Activated CD4-positive, alpha-beta memory T cell treated with anti-CD3 and anti-CD28 coated beads, Interleukin-2, amount 10 ng/mL, durations not matched to agents 7 days and 5 days (primary cell): ENCODE results near the gene USP12. TPM values are rescaled to one million over a fixed set of nuclear protein-coding genes. Genes with fewer than 3 reads are reported as not detected.
"Not testable (repeated sequence)": the region's sequence is repeated elsewhere in the genome, so short reads cannot be mapped to it uniquely, and the experiment has no call there.

Experiments used
- CTCF ChIA-PET: fragments of 350-600 bp; sonication (Branson Sonifier 250); formaldehyde crosslinking; loops from one replicate; lab custom pipeline; 2021; ENCODE audit warnings: antibody characterized with exemption, inconsistent platforms; lab: Charles Lee
- POLR2A ChIA-PET: fragments of 350-600 bp; sonication (Branson Sonifier 250); formaldehyde crosslinking; loops from one replicate; lab custom pipeline; 2021; ENCODE audit warnings: antibody characterized with exemption; lab: Charles Lee
- DNase-seq: peaks from one replicate; pipeline ENCODE4 v3.0.0-alpha.2; 2020
- H3K27ac Mint-ChIP-seq: one replicate; pipeline ENCODE4 v1.8.0; 2021; ENCODE audit warnings: mild to moderate bottlenecking, mixed read lengths
- H3K27me3 Mint-ChIP-seq: one replicate; pipeline ENCODE4 v1.8.0; 2021; ENCODE audit warnings: mixed read lengths
- H3K36me3 Mint-ChIP-seq: one replicate; pipeline ENCODE4 v1.8.0; 2021; ENCODE audit warnings: low read depth, mixed read lengths
- H3K4me1 Mint-ChIP-seq: one replicate; pipeline ENCODE4 v1.8.0; 2021; ENCODE audit warnings: mixed read lengths
- H3K4me3 Mint-ChIP-seq: one replicate; pipeline ENCODE4 v1.8.0; 2021; ENCODE audit warnings: mild to moderate bottlenecking, mixed read lengths
- H3K9me3 Mint-ChIP-seq: one replicate; pipeline ENCODE4 v1.8.0; 2021; ENCODE audit warnings: mixed read lengths
- total RNA-seq, 2 experiments: library from RNA; stranded (reverse); gene quantifications; one replicate each; pipeline ENCODE4 v1.2.3, GENCODE V29; 2021

USP12 gene
- total RNA-seq, 2 experiments from 2014 or later = 22.5 to 23.5 TPM

- peaks cover 19% of the 10 kb centered on the region for H3K9me3 Mint-ChIP-seq
- POLR2A ChIA-PET, H3K4me3 Mint-ChIP-seq, CTCF ChIA-PET, H3K27me3 Mint-ChIP-seq, DNase-seq, H3K27ac Mint-ChIP-seq: not testable (repeated sequence)
- H3K4me1 Mint-ChIP-seq = peaks cover 27% of the 10 kb centered on the region
- peaks cover 55% of the 10 kb centered on the region for H3K36me3 Mint-ChIP-seq
These were observed 48.2 kb downstream of the USP12 start for GRCh38 chr13:27123445-27123844.

DNA sequence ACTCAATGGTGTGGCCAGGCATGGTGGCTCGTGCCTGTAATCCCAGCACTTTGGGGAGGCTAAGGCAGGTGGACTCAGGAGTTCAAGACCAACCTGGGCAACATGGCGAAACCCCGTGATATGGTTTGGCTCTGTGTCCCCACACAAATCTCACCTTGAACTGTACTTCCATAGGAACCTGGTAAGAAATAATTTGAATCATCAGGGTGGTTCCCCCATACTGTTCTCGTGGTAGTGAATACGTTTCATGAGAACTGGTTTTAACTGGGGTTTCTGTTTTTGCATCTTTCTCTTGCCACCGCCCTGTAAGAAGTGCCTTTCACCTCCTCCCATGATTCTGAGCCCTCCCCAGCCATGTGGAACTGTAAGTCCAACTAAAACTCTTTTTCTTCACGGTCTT, 49.6 kb downstream of the USP12 start:
- Mint-ChIP-seq H3K4me3 (no peak overlapping the region), H3K27me3 (no peaks in the 10 kb centered on the region), H3K9me3 (peaks cover 19% of the 10 kb centered on the region), H3K36me3 (peaks cover 61% of the 10 kb centered on the region), H3K27ac (no peak overlapping the region), H3K4me1 (peaks cover 20% of the 10 kb centered on the region)
- ChIA-PET CTCF (no interaction called here), POLR2A (interaction anchor here (0.7 kb wide), 1 partner anchor 556 kb away, joined by 4 read pairs; no protein-coding TSS in a partner anchor)
- no peak for DNase-seq

- Mint-ChIP-seq H3K27ac (no peak overlapping the region), H3K27me3 (no peaks in the 10 kb centered on the region), H3K36me3 (peaks cover 62% of the 10 kb centered on the region), H3K4me3 (no peak overlapping the region), H3K9me3 (peaks cover 19% of the 10 kb centered on the region), H3K4me1 (peaks cover 8% of the 10 kb centered on the region)
- no peak for DNase-seq
- ChIA-PET CTCF (no interaction called here), POLR2A (no interaction called here)
These were observed 50.8 kb downstream of the USP12 start for GRCh38 chr13:27120811-27121210.

DNA sequence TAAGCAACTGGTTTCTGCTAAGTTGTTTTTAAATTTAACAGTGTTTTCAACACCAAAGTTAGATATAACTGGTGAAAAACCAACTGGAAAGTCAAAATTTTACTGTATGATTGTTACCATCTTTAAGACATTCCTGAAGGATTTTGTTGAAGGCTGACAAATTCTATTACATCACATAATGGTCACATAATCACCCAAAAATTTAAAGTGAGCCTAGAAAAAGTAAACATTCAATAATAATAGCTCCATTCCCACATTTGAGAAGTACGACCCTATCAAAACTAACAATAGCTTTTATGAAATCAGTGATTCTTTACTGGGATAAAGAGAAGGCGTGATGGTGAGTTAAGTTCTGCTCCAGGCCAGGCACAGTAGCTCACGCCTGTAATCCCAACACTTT, 51.6 kb downstream of the USP12 start:
- H3K27me3 Mint-ChIP-seq = no peaks in the 10 kb centered on the region
- peaks cover 64% of the 10 kb centered on the region for H3K36me3 Mint-ChIP-seq
- H3K4me1 Mint-ChIP-seq = peaks cover 6% of the 10 kb centered on the region
- POLR2A ChIA-PET = no interaction called here
- H3K9me3 Mint-ChIP-seq = peaks cover 19% of the 10 kb centered on the region
- no peak for DNase-seq
- H3K4me3 Mint-ChIP-seq = no peak overlapping the region
- CTCF ChIA-PET = no interaction called here
- no peak overlapping the region for H3K27ac Mint-ChIP-seq

DNA sequence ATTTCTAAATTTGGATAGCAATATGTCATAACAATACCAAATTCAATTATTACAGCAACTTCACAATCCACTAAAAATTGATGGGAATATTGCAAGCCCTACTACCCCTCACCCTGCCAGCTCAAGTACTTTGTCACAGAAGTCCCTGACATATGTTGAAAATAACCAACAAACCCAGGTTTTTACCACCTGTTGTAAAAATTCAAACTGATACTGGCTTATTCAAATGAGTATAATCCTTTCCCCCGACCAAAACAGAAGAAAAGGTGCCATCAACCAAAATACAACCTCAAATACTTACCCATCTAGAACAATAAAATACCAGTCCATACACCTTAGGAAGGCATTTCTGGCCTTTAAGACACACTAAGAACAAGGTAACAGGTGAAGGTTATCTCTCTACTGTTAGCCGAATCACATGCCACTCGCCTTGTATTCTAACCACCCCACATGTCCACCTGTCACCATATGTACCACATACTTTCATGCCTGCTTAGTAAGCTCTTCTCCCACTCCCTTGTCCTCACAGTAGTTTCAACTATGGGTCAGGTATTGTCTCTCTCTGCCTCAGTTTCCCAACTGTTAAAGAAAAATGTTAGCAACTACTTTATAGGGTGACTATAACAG, 53.1 kb downstream of the USP12 start:
- ChIA-PET POLR2A (interaction anchor here (1.7 kb wide), 1 partner anchor 13 kb away, joined by 5 read pairs; no protein-coding TSS in a partner anchor), CTCF (no interaction called here)
- peaks cover 57% of the 10 kb centered on the region for H3K36me3 Mint-ChIP-seq
- peaks cover 8% of the 10 kb centered on the region for H3K4me1 Mint-ChIP-seq
- H3K9me3 Mint-ChIP-seq = peaks cover 11% of the 10 kb centered on the region
- H3K27me3 Mint-ChIP-seq = no peaks in the 10 kb centered on the region
- DNase-seq = no peak
- no peak overlapping the region for H3K4me3 Mint-ChIP-seq
- H3K27ac Mint-ChIP-seq = no peak overlapping the region

DNA sequence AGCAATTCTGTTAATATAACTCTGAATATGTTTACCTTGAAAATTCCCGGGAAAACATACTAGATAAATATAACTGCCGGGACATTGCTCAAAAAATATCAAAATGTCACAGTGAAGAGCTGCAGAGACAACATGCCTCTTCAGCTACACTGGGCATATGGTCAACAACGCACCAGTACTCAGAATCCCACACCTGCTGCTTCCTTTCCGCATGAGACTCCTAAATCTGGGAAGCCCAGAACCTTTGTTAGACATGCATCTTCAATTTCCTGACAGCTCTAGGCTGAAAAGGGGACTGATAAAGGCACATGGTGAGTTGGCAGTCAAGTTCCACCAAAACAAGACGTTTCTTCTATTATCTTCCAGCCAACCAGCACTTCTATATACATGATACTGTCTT, 53.7 kb downstream of the USP12 start:
- Mint-ChIP-seq H3K4me1 (peaks cover 8% of the 10 kb centered on the region), H3K36me3 (peaks cover 55% of the 10 kb centered on the region), H3K27ac (no peak overlapping the region), H3K27me3 (no peaks in the 10 kb centered on the region), H3K9me3 (peaks cover 5% of the 10 kb centered on the region), H3K4me3 (no peak overlapping the region)
- CTCF ChIA-PET = no interaction called here
- DNase-seq = no peak
- POLR2A ChIA-PET = interaction anchor here (1.7 kb wide), 1 partner anchor 13 kb away, joined by 5 read pairs; no protein-coding TSS in a partner anchor

DNA sequence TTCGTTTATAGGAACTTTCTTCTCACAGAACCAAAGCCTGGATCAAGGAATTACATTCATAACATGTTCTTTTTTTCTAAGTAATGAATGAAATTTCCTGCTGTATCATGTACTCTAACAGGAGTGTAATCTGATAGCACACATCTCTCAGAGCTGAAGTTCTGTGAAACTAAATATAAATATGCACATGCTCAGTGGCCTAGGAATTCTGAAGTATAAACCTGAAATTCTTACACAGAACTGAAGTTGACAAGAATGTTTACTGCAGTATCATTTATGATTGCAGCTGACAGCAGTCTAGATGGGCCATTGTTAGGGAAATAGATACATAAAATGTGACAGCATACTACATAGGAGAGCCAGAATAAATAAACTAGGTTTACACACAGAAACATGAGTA, 54.5 kb downstream of the USP12 start:
- no peak for DNase-seq
- CTCF ChIA-PET = no interaction called here
- no peaks in the 10 kb centered on the region for H3K27me3 Mint-ChIP-seq
- peaks cover 53% of the 10 kb centered on the region for H3K36me3 Mint-ChIP-seq
- H3K4me1 Mint-ChIP-seq = peaks cover 9% of the 10 kb centered on the region
- no peak overlapping the region for H3K27ac Mint-ChIP-seq
- no peak overlapping the region for H3K4me3 Mint-ChIP-seq
- H3K9me3 Mint-ChIP-seq = peaks cover 3% of the 10 kb centered on the region
- POLR2A ChIA-PET = no interaction called here

DNA sequence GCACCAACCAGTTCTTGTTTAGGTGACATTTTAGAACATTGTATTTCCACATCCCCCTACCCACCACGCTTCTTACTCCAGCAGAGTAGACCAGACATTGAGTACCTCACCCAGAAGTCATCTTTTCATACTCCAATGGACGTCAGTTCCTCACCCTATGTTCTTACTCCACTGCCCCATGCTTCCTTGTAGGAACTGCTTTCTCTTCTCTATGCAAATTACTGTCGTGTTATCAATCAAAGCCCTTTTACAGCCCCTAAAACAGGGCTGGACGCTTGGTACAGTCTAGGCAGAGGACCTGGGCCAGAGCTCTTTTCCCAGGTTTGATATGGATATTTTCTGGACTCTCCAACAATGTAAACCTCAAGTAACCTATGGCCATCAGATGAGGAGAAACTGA, 58.2 kb downstream of the USP12 start:
- Mint-ChIP-seq H3K27me3 (no peaks in the 10 kb centered on the region), H3K27ac (no peak overlapping the region), H3K4me1 (peaks cover 5% of the 10 kb centered on the region), H3K9me3 (no peaks in the 10 kb centered on the region), H3K4me3 (no peak overlapping the region), H3K36me3 (peaks cover 36% of the 10 kb centered on the region)
- no peak for DNase-seq
- CTCF ChIA-PET = no interaction called here
- POLR2A ChIA-PET = interaction anchor here (1.9 kb wide), 1 partner anchor 12 kb away, joined by 5 read pairs; no protein-coding TSS in a partner anchor

- H3K27me3 Mint-ChIP-seq = no peaks in the 10 kb centered on the region
- POLR2A ChIA-PET = interaction anchor here (1.9 kb wide), 1 partner anchor 13 kb away, joined by 5 read pairs; no protein-coding TSS in a partner anchor
These were observed 59.6 kb downstream of the USP12 start for GRCh38 chr13:27112006-27112405.

DNA sequence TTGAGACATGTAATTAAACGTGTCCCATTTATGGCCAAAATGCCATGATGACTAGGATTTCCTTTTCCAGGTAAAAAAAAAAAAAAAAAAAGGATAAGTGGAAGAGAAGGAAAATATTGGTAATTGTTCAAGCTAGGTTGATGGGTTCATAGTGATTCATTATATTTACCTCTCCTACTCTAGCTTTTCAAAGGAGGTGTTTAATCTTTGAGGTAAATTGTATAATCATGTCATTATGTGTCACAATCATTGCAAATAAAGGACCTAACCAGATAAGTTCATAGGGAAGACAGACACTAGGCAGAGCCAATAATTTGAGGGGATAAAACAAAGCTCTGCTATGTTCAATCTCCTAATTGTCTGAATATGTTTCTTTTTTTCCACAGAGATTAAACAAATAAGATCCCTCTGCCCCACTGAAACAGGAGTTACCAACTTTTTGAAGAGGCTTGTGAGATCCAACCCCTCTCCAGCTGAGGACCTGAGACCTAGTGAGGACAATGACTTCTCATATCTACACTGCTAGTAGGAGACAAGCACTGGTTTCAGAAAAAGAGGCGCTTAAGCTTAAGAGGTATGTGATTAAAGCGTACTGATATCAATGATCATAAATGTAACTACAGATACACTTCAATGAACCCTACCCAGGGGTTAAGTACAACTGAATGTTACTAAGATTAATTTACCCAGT, 61.4 kb downstream of the USP12 start:
- Mint-ChIP-seq H3K27me3 (no peaks in the 10 kb centered on the region), H3K27ac (no peak overlapping the region)
- POLR2A ChIA-PET = no interaction called here

More at GRCh38 chr13:27112006-27112405, 59.6 kb downstream of the USP12 start:
- Mint-ChIP-seq H3K4me1 (peaks cover 4% of the 10 kb centered on the region), H3K4me3 (no peak overlapping the region), H3K27ac (no peak overlapping the region), H3K36me3 (peaks cover 30% of the 10 kb centered on the region), H3K9me3 (no peaks in the 10 kb centered on the region)
- CTCF ChIA-PET = interaction anchor here (0.7 kb wide), 1 partner anchor 42 kb away, joined by 3 read pairs; no protein-coding TSS in a partner anchor
- no peak for DNase-seq

DNA sequence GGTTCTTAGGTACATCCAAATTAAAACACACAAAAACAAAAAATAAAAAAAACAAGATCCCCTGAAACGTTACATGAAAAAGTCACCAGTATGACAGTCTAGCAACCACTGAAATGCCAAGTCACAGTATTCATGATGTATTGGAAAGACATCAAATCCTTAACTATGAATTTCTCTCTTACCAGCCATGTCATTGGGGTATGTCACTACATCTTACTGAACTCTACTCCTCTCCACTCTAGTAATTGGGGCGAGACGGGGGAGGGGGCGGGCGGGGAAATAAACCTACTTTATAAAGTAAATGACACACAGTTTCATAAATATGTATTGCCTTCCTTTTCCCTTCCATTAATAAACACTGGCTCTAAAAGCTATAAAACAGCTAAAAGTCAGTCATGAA, 65.5 kb downstream of the USP12 start:
- Mint-ChIP-seq H3K4me1 (no peaks in the 10 kb centered on the region), H3K9me3 (no peaks in the 10 kb centered on the region), H3K36me3 (peaks cover 37% of the 10 kb centered on the region), H3K4me3 (no peak overlapping the region), H3K27me3 (no peaks in the 10 kb centered on the region), H3K27ac (no peak overlapping the region)
- CTCF ChIA-PET = no interaction called here
- POLR2A ChIA-PET = no interaction called here
- DNase-seq = no peak

More for the DNA sequence above, 61.4 kb downstream of the USP12 start:
- CTCF ChIA-PET = no interaction called here
- peaks cover 4% of the 10 kb centered on the region for H3K4me1 Mint-ChIP-seq
- H3K4me3 Mint-ChIP-seq = no peak overlapping the region
- no peak for DNase-seq
- no peaks in the 10 kb centered on the region for H3K9me3 Mint-ChIP-seq
- peaks cover 25% of the 10 kb centered on the region for H3K36me3 Mint-ChIP-seq

DNA sequence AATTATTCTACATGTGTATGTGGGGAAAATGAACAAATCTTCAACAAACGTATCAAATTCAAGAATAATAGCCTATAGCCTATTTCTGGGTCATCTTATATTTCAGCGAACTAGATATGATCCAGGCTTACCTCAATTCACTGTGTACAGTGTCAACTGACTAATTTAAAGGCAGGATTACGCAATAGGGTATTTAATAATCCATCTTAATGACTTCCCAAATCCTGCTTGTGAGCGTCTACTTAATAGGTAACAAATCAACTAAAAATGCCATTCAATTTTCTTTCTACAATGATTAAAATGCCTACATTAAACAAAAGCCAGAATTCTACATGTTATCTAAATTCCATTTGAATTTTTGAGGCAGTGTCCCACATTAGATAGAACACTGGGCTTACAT, 67.0 kb downstream of the USP12 start:
- Mint-ChIP-seq H3K27me3 (no peaks in the 10 kb centered on the region), H3K36me3 (peaks cover 45% of the 10 kb centered on the region), H3K27ac (no peak overlapping the region), H3K4me3 (no peak overlapping the region), H3K9me3 (no peaks in the 10 kb centered on the region), H3K4me1 (peaks cover 8% of the 10 kb centered on the region)
- no peak for DNase-seq
- ChIA-PET CTCF (no interaction called here), POLR2A (no interaction called here)

GRCh38 chr13:27101847-27102246, 69.8 kb downstream of the USP12 start:
- no peak overlapping the region for H3K27ac Mint-ChIP-seq

More at GRCh38 chr13:27101847-27102246, 69.8 kb downstream of the USP12 start:
- CTCF ChIA-PET = no interaction called here
- peaks cover 26% of the 10 kb centered on the region for H3K4me1 Mint-ChIP-seq
- no peak for DNase-seq
- H3K9me3 Mint-ChIP-seq = no peaks in the 10 kb centered on the region
- peaks cover 52% of the 10 kb centered on the region for H3K36me3 Mint-ChIP-seq
- no peaks in the 10 kb centered on the region for H3K27me3 Mint-ChIP-seq
- POLR2A ChIA-PET = no interaction called here
- no peak overlapping the region for H3K4me3 Mint-ChIP-seq
